Measurements from ENCODE around the gene ARHGEF7.

Gene ARHGEF7

DNA sequence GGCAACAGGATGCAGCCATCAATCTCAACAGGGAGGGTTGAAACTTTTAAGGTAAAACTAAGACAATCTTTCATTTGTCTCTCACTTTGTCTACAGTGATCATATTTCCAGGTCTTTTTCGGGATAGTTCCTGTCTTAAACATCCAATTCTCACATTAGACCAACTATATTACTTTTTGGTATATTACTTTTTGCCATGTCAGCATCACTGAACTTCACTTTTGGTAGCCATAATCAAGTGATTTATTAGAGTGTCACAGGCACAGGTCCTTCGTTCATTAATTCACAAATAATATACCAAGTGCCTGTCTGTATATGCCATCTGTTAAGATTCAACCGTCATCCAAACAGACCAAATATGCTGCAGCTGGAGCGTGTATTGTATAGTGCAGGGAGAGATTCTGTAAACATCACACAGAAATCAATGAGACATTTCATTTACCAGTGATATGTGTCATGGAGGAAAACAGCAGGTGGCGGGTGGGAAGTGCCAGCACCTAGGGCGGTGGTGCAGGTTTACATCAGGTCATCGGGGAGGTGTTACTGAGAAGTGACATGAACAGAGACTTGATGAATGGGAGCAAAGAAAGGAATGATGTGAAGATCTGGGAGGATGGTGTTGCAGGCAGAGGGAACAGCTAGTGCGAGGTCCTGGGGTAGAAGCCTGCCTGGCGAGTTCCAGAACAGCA, 24.9 kb downstream of the ARHGEF7 start:
- no peak for DNase-seq (ENCODE audit: low spot score)

GRCh38 chr13:111140562-111141105, 25.5 kb downstream of the ARHGEF7 start:
- DNase-seq (ENCODE audit: low spot score): no peak

- DNase-seq (ENCODE audit: low spot score): no peak
These were observed 27.4 kb downstream of the ARHGEF7 start for GRCh38 chr13:111142472-111142871.

GRCh38 chr13:111143865-111144540, 28.9 kb downstream of the ARHGEF7 start:
- DNase-seq (ENCODE audit: low spot score): no peak

GRCh38 chr13:111145071-111145470, 30.0 kb downstream of the ARHGEF7 start:
- DNase-seq (ENCODE audit: low spot score): no peak

DNA sequence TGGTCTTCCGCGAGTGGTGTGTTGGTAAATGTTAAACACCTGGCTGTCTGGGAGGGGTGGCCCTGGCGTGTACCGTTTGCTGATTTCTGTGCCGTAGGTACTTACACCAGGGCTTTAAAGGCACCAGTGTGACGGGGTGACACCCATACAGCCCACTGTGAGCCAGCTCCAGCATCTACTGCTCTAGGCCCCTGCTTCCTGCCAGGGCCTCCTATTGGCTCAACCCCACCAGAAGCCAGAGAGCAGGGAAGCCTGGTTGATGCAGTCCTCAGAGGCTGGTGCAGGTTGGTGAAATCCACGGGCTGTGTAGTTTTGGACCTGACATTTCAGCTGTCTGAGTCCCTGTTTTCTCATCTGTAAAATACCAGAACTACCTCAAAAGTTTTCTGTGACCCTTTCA, 30.4 kb downstream of the ARHGEF7 start:
- DNase-seq (ENCODE audit: low spot score): no peak

- no peak for DNase-seq (ENCODE audit: low spot score)
These were observed 37.7 kb downstream of the ARHGEF7 start for GRCh38 chr13:111152844-111153243.

- DNase-seq (ENCODE audit: low spot score): peak; percentile 87
These were observed 38.3 kb downstream of the ARHGEF7 start for GRCh38 chr13:111153279-111153976.

GRCh38 chr13:111153977-111154332, 38.8 kb downstream of the ARHGEF7 start:
- peak; percentile 34 for DNase-seq (ENCODE audit: low spot score)

DNA sequence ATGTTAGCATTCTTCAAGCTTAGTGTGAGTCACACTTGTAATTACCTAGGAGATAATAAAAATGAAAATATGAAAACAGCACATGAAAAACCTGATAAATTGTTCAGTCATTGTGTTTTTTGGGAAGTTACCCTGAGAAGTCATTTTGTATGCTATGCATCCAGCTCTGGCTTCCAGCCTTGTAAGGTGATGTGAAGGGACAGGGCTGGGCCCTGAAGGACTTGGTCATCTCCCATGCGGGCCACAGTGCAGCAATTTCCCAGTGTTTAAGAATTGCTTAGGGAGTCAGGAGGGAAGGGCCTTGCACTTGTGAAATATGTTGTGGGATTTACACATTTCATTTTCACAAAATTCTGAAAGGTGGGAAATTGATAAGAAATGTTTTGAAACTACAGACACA, 41.3 kb downstream of the ARHGEF7 start:
- no peak for DNase-seq (ENCODE audit: low spot score)

DNA sequence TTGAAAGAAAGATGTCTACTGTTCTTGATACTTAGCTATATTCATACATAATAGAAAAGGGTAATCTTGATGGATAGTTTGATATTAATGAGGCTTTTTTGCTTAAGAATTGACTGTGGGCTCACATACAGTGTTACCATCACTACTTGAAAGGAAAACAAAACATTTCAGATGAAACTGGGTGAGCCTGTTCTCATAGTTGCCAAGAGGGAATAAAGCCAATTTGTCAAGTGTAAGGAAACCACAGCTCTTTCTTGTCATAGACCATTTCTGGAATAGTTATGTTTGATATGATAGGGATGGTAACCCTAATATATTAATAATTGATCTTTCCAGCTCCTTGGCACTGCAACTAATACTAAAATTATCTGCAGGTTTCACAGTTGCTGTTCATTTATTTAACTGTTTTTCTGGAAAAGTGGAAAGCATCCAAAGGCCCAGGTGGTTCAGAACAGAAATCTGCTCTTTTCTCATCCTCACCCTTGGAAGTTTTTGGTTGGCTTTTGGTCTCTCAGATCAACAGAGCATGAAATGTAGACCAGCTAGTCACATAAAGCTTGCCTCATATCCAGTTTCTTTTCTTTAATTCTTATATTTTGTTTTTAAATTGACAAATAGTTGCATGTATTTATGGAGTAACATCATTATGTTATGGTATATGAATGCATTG, 43.2 kb downstream of the ARHGEF7 start:
- DNase-seq (ENCODE audit: low spot score): peak; percentile 86

DNA sequence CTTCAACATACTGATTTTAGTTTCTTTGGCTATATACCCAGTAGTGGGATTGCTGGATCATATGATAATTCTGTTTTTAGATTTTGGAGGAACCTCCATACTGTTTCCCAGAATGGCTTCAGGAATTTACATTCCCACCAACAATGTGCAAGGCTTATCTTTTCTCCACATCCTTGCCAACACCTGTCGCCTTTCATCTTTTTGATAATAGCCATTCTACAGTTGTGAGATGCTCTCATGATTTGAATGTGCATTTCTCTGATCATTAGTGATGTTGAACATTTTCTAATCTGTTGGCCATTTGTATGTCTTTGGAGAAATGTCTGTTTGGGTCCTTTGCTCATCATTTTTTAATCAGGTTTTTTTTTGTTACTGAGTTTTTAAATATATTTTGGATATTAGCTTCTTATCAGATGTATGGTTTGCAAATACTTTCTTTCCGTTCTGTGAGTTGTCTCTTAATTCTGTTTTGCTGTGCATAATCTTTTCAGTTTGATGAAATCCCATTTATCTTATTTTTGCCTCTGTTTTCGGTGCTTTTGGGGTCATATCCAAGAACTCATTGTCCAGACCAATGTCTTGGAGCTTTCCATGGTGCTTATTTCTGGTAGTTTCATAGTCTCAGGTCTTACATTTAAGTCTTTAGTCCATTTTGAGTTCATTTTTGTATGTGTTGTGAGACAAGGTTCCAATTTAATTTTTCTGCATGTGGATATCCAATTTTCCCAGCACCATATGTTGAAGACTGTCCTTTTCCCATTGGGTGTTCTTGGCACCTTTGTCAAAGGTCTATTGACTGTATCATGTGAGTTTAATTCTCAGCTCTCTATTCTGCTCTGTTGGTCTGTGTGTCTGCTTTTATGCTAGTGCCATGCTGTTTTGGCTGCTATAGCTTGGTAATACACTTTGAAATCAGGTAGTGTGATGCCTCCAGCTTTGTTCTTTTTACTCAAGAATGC, 44.5 kb downstream of the ARHGEF7 start:
- peak; percentile 68 for DNase-seq (ENCODE audit: low spot score)

GRCh38 chr13:111160648-111161047, 45.5 kb downstream of the ARHGEF7 start:
- DNase-seq (ENCODE audit: low spot score): no peak

DNA sequence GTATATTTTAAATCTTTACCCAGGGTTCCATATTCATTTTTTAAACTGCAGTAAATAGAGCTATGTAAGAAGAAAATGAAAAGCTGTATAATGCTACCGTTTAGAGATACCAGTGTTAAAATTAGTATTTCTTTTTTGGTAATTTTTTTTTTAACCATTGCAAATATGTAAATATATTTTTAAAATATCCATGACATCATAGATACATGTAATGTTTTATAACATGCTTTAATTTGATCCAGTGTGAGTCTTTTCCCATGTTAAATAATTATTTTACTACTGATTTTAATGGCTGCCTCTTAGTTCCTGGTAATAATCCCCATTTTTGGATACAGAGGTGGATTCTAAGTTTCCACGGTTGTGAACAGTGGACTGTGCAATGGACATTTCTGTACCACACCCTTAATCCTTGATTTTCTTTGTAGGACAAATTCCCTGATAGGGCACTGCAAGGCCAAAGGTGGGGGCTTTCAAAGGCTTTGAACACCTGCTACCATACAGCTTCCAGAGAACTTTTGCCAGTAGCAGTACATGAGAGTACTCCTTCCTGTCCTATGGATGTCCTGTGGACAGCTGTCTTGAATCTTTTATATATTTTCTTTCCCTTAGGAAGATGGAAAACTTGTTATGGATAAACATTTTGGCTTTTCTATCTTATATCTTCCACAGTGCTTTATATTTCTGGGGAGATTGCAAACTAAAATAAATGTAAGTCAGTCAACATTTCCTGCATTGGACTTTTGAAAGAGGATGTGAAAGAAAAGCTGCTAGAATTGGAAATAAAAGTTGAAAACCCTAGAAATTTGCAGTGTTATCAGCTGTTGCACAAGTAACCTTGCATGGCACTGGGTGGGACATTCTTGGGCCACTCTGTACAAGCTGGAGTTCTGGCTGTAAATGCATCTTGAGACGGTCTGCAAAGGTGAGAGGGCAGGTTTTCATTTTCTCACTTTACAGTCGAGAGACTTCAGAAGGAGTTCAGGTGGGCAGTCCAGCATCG, 46.8 kb downstream of the ARHGEF7 start:
- DNase-seq (ENCODE audit: low spot score): no peak

- no peak for DNase-seq (ENCODE audit: low spot score)
These were observed 50.3 kb downstream of the ARHGEF7 start for GRCh38 chr13:111165241-111166010.

GRCh38 chr13:111166882-111167675, 52.0 kb downstream of the ARHGEF7 start:
- DNase-seq (ENCODE audit: low spot score): no peak

DNA sequence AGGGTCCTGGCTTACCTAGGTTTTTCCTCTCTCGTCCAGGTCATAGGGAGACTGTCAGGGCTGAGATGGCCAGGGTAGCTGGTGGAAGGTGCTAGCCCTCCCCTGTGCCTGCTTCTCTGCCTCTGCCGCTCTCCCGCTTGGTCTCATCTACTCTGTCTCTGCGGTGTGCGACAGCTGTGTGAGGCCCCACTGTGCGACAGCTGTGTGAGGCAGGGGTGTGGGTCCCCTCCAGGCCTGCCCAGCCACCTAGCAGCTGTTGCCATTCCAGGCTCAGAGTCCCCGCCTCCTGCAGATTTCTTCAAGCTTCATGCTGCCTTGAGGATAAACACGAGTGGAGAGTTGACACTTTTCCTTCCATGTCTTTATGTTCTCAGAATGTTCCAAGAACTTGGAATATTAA, 53.0 kb downstream of the ARHGEF7 start:
- no peak for DNase-seq (ENCODE audit: low spot score)

GRCh38 chr13:111171112-111171511, 56.0 kb downstream of the ARHGEF7 start:
- DNase-seq (ENCODE audit: low spot score): no peak

All from cerebellar cortex (tissue), 1 donor.